ENCODE results near the gene CTSW.

CTSW gene

GRCh38 chr11:65903068-65903481, 23.4 kb downstream of the CTSW start:
- DNase-seq (ENCODE audit: low spot score) = no peak

DNA sequence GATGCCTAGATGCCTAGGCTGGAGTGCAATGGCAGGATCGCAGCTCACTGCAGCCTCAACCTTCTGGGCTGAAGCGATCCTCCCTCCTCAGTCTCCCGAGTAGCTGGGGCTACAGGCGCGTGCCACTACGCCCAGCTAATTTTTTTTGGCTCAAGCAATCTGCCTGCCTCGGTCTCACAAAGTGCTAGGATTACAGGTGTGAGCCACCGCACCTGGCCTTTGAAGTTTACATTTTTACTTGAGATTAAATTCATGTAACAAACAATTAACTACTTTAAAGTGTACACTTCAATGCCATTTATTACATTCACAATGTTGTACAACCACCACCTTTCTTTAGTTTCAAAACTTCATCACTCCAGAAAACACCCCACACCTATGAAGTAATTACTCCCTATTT, 24.1 kb downstream of the CTSW start:
- no peak for DNase-seq (ENCODE audit: low spot score)

GRCh38 chr11:65906602-65907001, 27.0 kb downstream of the CTSW start:
- no peak for DNase-seq (ENCODE audit: low spot score)

- DNase-seq (ENCODE audit: low spot score) = no peak
Measured at GRCh38 chr11:65907878-65908277, 28.2 kb downstream of the CTSW start.

DNA sequence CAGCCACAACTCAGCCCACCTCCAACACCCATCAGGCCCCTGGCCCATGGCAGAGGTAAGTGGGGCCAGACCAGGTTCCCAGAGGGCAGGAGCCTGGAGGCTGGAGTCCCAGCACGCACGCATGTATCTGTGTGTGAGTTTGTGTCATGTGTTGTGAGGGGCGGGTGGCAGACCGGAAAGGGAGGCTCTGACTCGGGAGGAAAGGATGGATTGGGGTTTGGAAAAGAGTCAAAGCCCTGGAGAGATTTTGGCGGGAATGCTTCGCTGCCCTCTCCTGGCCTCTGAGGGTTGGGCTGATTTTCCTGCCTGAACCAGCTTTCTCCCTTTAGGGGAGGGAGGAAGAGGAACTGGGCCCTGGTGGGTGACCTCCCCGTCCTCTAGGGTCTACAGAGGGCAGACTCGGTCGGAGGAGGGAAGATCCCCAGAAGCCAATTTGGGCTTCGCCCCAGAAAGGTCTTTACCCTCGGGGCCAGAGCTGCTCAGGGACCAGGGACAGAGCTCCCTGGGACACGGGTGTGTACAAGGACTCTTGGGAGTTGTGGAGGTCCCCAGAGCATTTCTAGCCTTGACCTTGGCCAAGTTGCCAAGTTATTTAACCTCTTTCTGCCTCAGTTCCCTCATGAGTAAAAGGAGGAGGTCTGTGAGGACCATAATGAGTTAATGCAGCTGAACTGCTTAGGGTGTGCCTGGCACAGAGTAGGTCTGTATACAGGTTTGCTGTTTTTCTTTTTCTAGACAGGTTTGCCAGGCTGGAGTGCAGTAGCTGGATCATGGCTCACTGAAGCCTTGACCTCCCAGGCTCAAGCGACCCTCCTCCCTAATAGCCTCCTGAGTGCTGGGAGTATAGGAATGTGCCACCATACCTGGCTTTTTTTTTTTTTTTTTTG, 32.3 kb downstream of the CTSW start:
- no peak for DNase-seq (ENCODE audit: low spot score)

DNA sequence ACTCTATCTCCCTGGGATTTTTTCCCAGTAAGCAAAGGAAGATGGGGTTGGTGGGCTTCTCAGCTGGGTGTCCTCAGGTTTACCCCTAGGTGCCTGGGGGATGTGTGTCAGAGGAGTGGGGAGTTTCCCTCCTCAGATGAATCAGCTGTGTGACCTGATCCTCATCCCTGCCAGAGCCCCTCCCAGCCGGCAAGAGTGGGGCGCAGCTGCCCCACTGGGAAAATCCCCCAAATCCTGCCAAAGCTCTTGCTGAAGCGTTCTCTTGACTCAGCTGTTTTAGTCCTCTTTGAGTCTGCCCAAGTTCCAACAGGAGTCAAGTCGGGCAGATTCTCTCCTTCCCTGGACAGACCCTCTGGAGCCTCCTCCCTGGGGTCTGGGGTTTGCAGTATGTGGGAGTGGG, 33.2 kb downstream of the CTSW start:
- no peak for DNase-seq (ENCODE audit: low spot score)

- no peak for DNase-seq (ENCODE audit: low spot score)
Measured at GRCh38 chr11:65915101-65915820, 35.6 kb downstream of the CTSW start.

DNA sequence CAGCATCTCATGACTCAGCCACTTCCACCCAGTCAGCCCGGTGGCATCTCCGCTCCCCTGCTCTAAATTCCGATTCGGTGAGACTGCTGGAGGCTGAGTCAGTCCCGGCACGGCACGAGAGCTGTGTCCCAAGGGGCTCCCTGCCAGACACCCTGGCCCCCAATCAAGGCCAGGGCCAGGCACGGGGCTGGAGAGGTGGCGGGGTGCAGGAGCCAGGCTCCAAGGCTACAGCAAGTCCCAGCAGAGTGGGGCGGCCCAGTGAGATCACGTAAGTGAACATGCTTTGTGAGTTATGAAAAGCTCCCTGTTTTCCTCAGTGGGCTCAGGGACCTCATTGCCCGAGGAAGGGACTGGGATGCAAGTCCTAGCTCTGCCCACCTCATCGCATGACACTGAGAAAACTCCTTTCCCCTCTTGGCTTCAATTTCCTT, 36.2 kb downstream of the CTSW start:
- DNase-seq (ENCODE audit: low spot score) = no peak

DNA sequence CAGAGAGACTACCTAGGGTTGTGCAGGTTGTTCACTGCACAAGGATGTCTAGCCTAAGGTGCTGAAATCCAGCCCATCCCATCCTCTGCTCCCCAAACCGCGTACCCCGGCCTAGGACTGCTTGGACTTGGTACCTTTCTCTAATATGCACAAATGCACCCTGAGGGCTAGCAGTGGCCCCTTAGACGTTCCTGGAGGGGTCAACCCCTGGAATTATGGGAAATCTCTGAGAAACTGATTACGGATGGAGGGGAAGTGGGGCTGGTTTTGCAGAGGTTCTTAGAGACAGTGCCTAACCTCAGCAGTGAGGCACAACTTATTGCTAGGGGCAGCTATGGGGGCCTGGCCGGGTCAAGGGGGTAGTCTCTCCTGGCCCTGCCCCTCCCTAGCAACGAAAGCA, 36.8 kb downstream of the CTSW start:
- DNase-seq (ENCODE audit: low spot score) = no peak

GRCh38 chr11:65917077-65917433, 37.4 kb downstream of the CTSW start:
- no peak for DNase-seq (ENCODE audit: low spot score)

DNA sequence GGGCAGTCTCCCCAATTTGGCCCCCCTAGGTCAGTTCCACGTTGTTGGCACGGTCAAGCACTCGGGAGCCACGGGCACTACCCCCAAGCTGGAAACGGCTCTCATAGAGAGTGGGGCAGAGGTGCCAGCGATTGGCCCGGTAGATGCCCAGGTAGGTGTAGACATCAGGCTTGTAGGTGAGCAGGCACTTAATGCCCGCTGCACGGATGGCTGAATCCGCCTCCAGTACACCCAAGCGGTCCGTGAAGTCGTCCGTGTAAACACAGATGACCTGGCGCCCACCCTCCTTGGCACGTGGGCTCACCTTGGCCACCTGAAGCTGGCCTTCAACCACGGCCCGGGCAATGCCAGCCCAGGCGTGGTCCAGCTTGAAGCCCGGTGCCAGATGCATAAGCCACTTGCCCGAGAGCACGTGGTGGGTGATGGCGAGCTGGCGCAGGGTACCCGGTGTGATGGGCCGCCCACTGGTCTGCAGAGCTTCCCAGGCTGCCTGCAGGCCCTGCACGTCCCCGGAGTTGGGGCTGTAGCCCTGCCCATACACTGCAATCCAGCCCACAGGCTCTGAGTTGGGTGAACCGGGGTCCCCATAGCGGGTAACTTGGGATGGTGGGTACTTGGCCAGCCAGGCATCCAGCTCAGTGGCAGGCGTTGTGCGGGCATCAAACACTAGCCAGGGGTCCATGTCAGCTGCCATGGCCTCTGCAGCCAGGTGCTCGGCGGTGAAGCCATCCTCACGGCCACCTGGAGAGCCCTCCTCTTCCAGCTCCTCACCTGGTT, 38.0 kb downstream of the CTSW start:
- no peak for DNase-seq (ENCODE audit: low spot score)

- no peak for DNase-seq (ENCODE audit: low spot score)
Measured at GRCh38 chr11:65918211-65919140, 38.8 kb downstream of the CTSW start, which contains the start of gene C11orf68. Gene C11orf68 (minus strand): TSS chr11:65919062. CDS start chr11:65919031, 31 bp downstream.

DNA sequence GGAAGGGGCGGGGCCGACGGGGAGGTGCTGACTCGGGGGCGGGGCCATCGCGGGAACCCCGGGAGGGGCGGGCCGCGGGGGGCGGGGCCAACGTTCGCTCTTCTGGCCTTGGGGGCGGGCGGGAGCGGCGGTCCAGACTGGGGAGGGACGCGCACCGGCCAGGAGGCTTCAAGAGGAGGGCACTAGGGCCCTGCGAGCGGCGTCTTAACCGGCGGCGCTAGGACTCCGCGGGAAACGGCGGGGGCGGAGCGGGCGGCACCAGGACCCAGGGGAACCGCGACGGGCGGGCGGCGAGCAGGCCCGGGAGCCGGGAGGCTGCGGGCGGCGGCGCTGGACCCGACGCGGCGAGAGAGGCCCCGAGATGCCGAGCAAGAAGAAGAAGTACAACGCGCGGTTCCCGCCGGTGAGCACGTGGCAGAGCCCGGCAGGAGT, 39.5 kb downstream of the CTSW start, which contains the start of gene DRAP1:
DRAP1 (plus strand) TSS at position 286 of the 432 bp plus-strand sequence; CDS start at position 362, 76 bp downstream.
- DNase-seq (ENCODE audit: low spot score) = peak; percentile 100

GRCh38 chr11:65919573-65920371, 40.1 kb downstream of the CTSW start:
- DNase-seq (ENCODE audit: low spot score) = no peak

DNA sequence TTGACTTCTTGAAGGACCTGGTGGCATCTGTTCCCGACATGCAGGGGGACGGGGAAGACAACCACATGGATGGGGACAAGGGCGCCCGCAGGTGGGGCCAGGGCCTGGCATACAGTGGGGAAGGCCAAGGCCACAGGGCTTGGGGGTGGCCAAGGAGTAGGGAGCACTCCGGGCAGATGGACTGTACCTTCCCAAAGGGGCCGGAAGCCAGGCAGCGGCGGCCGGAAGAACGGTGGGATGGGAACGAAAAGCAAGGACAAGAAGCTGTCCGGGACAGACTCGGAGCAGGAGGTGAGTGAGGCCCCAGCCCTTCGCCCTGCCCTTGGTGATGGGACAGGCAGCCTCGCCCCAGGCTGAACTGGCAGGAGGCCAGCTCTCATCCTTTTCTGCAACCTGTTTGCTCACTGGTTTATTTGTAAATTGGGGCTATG, 40.8 kb downstream of the CTSW start:
- DNase-seq (ENCODE audit: low spot score) = no peak

GRCh38 chr11:65921033-65921555, 41.5 kb downstream of the CTSW start:
- no peak for DNase-seq (ENCODE audit: low spot score)

DNA sequence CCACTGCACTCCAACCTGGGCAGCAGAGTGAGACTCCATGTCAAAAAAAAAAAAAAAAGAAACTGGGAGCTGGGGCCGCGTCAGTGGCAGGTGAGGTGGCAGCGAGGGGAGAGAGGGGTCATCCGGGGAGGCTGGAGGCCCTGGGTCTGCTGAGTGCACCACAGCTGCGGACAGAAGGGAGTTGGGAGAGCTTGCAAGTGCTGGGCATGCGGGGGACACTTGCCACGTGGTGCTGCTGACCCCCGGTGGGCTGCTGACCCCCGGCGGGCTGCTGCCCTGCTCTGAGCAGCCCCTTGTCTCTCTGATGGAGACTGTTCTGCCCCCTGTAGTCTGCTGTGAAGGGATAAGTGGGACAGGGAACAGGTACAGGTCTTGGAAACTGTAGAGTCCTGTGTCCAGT, 42.2 kb downstream of the CTSW start:
- DNase-seq (ENCODE audit: low spot score) = no peak

DNA sequence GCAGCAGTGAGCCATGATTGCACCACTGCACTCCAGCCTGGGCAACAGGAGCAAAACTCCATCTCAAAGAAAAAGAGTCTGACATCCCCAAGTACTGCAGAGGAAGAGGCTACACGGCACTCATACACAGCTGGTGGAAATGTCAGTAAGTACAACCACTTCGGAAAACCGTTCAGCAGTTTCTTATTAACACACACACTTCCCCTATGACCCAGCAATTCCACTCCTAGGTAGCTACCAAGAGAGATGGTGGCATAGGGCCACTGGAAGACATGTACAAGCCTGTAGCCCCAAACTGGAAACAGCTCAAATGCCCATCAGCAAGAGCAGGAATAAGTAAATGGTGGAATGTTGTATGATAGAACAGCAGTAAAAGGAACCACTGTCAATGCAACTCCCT, 42.9 kb downstream of the CTSW start:
- DNase-seq (ENCODE audit: low spot score) = no peak

DNA sequence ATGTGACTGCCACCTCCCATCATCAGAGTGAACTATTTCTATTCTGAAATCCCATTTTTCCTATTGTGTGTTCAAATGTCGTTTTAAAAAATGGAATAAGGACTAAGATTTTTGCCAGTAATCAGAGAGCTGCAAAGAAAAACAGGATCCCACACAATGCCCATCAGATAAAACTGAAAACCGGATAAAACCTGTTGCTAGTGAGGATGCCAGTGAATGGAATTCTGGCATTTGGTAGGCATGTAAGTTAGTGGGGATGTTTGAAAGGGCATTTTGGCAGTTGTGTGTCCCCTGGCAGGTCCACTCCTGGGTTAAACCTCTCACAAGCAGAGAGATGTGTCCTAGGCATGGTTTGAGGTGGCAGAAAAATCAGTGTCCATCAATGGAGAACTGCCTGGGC, 45.8 kb downstream of the CTSW start:
- DNase-seq (ENCODE audit: low spot score) = no peak

DNA sequence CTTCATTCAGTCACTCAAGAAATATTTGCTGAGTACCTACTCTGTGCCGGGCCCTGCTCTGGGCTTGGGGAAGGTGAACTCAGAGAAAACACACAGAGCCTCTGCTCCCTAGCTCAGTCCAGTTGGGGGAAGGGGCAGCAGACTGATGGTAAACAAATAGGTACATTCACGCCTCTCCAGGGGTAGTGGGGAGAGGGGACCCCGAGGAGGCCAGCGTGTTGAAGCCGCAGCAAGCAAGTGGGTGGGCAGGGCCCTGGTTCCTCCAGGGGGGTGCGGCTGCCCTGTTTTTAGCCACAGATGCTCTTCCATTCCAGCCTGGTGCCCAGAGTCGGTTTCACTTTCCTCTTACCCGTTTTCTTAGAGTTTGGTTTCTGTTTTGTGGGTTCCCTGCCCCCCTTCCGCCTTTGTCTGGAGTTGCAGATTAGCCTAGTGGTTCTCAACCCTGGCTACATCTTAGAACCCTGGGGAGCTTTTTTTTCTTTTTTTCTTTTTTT, 48.3 kb downstream of the CTSW start:
- no peak for DNase-seq (ENCODE audit: low spot score)
